Measurements from ENCODE around the gene PALM2AKAP2.
A peak's percentile ranks its signal among the peaks of the same experiment; 100 is the strongest.
"Not testable (repeated sequence)": the region's sequence is repeated elsewhere in the genome, so short reads cannot be mapped to it uniquely, and the experiment has no call there.

PALM2AKAP2 gene

DNA sequence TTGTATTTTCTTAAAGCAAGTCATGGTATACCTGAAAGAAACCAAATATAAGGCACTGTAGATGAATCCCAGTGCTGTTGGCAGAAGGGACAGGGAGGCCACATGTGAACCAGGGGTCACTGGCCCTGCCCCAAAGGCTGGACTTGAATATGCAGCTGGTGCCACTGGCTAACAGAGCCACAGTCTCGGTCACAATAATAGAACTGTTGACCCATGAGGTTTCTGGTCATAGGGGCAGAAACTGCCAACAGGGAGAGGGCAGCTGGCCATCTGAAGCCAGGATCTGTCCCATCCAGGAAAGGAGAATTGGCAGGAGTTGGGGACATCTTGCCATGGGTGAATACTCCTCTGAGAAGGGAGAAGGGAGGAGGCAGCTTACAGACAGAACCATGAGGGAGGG is 31.9 kb downstream of the PALM2AKAP2 start:
- DNase-seq: no peak

DNA sequence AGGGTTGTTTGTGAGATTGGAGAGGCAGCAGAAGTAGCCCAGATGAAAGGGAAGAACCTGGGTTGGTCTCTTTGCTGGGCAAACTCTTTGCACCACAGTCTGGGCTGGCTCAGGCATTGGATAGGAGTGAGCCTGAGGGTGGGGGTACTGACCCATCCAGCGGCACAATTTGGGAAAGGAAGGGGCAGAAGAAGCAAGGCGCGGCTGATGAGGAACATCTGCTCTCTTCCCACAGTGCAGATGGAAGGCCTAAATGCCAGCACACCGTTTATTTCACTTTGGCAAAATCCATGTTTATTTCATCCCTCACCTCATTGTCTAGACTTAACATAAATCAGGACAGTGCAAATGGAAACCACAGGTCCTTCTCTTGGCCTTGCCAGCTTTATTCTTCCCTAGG is 32.3 kb downstream of the PALM2AKAP2 start:
- DNase-seq: no peak

DNA sequence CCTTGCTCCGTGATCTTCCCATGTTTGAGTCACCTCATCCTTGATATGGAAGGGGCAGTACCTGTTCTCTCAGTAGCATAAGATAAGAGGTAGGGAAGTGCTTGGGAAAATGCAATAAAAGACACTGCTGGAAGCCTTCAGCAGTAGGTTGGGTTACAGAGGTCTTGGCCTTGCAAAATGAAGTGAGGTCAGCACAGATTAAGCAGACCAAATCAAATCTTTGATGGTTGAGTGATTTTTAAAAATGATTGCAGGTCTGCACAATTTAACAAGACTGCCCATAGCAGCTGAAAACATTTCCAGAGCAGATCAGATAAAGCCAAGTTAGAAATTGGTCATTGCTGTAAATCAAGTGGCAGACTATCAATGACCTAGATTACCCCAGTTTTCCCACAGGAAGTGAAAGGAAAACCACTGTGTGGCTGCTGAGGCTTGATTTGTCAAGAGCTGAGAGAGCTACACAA is 32.9 kb downstream of the PALM2AKAP2 start:
- no peak for DNase-seq

DNA sequence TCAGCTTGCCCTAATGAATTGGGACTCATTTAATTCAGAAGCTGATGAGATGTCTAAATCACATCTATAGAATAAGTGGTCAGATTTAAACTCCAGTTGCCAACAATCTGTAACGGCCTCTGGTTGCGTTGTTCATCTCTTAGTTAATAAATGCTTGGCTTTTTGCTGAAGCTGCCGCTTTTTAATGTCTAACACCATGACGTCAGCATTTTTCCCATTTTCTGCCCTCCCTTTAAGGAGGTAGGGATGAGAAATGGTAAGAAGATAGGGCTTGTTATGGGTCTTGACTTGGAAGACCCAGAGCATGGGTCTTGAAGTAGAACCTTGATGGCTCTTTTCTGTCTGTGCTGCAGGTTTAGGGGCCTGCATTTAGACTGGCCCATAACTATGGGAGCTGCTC is 33.3 kb downstream of the PALM2AKAP2 start:
- no peak for DNase-seq

DNA sequence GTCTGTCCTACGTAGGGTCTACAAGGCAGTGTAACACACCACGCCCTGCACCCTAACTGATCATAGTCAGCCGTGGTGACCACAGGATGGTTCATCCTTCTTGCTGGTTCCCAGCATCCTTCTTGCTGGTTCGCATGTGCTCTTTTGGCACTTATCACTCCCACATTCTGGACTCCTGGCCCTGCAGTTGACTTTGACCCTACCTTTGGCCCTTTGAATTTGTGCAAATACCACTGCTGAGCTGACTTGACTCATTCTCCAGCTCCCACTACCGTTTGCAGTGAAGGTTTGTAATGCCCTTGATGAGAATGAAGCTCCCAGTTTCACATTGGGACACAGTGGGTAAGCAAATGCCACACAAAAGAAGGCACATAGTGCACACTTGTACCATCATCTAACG is 33.8 kb downstream of the PALM2AKAP2 start:
- no peak for DNase-seq

DNA sequence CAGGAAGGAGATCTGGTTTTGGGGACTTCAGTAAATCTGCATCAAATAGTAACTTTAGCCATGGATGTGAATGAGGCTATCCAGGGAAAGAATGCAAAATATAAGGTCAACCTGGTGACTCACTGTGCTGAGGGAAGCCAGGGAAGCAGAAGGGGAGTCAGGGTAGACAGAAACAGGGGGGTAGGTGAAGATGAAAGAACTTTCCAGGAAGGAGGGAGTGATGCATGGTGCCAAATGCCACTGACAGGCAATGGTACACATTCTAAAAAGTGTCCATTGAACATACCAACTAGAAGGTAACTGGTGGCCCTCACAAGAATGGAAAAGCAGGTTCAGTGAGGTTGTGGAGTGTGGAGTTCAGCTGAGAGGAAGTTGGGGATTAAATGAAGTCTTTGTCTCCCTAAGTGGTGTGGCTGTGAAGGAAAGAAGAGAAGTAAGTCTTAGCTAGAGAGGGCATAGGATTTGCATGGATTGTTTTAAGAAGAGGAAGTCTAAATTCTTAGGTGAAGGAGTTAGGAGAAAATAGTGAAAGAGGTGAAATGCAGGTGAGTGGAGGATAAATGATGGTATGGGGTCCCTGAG is 35.5 kb downstream of the PALM2AKAP2 start:
- DNase-seq: no peak

DNA sequence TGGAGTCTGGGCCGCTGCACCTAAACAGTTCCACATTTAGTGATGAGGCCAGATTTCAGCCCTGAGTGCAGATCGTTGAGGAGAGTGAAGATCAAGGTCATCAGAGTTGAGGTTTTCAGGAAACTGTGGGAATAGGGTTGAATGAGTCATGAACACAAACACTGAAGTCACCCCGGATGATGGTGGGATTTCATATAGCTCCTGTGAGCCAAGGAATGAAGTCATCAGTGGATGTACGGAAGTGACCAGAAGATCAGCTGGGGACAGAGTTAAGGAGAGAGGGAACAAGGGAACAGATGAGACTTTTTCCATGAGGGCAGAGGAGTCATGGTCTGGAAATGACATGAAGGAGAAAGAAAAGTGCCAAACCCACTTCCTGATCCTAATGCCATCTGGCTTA is 36.5 kb downstream of the PALM2AKAP2 start:
- no peak for DNase-seq

DNA sequence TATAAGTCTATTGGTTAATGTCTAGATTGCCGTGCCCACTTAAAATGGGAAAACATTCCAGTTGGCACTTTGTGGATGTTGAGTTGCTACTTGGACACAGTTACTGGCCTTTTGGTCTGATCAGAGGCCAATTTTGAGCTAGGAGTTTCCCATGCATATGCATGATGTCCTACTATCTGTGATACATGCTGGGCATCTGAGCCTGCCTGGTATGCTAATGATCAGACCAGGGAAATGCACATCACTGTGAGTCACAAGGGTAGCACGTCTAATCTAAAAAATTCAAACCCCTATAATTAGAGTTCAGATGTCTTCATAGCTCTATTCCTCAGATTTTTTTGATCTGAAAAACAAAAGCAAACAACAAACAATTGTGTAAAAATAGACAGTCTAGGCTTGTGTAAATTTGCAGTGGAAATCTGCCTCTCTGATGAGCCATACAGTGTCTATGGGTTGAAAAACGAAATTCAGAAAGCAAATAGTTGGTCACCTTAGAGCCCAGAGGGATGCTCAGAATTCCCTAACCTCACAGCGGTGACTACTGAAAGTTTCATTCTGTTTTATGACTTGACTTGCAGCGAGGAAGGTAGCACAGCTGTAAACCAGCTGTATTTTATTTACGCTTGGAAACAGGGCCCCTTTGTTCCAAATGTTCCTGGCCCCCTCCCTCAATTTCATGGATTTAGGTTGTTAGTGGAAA is 37.3 kb downstream of the PALM2AKAP2 start:
- no peak for DNase-seq

DNA sequence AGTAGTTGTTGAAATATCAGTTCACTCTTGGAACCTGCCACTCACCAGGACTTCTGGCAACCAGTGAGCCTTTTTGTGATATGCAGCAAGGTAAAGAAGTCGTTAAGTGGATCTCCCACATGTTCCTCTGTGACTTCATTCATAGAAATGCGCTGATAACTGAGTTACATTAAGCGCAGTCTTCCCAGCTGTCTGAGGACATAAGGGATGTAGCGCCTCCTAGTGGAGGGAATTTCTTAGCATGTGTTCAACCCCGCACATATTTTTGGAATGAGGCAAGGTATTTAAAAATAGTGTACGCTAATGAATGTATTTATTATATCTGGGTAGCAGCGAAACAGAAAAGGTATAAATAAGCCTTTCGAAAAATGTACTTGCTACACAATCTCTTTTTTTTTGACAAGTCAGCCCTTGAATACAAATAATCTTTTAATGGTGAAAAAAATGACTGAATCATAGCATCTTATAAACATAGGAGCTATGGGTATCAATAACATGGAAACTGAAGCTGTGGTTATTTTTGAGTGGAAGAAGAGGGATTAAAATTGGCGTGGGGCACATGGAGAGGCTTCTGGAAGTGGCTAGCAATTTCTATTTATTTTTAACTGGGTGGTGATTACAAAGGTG is 38.0 kb downstream of the PALM2AKAP2 start:
- DNase-seq: peak in 1 of 2 experiments; percentile 4

DNA sequence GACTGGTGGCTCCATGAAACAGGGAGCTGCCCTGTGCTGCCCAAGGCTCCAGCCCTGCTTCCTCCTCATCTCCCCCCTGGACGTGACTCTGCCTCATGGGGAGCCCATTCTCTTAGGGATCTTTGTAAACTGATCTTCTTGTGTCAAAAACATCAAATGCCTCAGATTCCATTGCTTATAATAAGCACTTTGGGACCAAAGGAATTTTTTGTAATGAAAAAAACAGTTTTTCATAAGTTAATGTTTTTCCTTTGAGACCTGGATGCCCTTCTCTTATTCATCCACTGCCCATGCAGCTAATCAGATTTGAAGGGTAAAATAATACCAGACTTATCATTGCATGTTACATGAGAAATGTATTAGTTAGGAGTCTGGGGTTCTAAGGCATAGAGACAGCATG is 41.7 kb downstream of the PALM2AKAP2 start:
- no peak for DNase-seq

DNA sequence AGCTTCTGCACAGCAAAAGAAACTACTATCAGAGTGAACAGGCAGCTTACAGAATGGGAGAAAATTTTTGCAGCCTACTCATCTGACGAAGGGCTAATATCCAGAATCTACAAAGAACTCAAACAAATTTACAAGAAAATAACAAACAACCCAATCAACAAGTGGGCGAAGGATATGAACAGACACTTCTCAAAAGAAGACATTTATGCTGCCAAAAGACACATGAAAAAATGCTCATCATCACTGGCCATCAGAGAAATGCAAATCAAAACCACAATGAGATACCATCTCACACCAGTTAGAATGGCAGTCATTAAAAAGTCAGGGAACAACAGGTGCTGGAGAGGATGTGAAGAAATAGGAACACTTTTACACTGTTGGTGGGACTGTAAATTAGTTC is 45.4 kb downstream of the PALM2AKAP2 start:
- DNase-seq: not testable (repeated sequence)

DNA sequence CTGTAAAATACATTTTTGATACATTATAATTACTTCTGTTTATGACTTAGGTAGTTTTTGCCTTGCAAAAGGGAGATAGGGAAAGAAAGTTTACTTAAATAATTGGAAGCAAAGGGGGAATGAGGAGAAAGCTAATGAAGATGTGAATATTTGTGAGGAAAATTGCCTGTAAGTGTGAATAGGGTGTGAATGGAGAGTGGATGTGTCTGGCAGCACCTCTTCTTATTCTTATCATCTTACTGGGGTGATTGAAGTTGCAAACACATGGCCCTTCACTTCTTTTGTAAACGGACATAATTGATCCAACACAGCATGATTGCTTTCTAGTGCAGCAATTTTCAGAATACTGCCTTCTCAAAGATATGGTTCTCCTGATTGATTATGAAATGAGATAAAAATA is 46.6 kb downstream of the PALM2AKAP2 start:
- no peak for DNase-seq

DNA sequence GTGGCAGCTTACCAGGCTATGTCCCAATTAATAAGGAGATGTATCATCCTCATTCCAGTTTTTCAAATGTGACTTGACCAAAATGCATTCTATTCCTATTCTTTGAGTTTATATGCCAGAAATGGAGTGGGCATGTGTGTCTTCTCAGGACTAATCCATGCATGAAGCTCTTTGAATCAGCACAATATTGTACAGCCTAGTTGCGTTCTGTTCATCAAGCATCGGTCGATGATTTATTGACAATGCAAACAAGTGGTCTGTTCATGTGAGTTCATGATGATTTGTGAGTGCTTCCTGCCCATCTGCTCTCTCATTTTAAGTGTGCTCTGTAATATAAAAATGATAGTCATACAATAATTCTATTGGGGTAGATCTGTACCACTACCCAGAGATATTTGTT is 48.3 kb downstream of the PALM2AKAP2 start:
- no peak for DNase-seq

All from activated CD4-positive, alpha-beta T cell treated with anti-CD3 and anti-CD28 coated beads, Interleukin-2, amount 50 U/mL, for 4 hours (primary cell).